Colon (tissue), 2 donors: Measurements from ENCODE around the gene CLIP2.
"Not testable (repeated sequence)": the region's sequence is repeated elsewhere in the genome, so short reads cannot be mapped to it uniquely, and the experiment has no call there.

Source experiments
- FAIRE-seq: peaks from 2 replicates; lab custom pipeline; 2012; peaks lifted over from hg19 to GRCh38; lab: Jason Lieb, UNC
- donor health status: control.
- donor health status: control.

CLIP2 gene

DNA sequence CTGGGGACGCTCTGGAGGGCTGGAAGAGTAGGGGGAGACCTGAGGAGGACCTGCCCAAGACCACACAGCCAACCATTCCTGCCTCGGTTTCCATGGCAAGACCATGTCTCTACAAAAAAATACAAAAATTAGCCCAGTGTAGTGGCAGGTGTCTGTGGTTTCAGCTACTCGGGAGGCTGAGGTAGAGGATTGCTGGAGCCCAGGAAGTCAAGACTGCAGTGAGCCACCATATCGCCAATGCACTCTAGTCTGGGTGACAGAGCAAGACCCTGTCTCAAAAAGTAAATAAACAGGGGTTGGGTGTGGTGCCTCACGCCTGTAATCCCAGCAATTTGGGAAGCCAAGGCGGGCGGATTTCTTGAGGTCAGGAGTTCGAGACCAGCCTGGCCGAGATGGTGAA is 48.7 kb downstream of the CLIP2 start:
- FAIRE-seq: no peak

DNA sequence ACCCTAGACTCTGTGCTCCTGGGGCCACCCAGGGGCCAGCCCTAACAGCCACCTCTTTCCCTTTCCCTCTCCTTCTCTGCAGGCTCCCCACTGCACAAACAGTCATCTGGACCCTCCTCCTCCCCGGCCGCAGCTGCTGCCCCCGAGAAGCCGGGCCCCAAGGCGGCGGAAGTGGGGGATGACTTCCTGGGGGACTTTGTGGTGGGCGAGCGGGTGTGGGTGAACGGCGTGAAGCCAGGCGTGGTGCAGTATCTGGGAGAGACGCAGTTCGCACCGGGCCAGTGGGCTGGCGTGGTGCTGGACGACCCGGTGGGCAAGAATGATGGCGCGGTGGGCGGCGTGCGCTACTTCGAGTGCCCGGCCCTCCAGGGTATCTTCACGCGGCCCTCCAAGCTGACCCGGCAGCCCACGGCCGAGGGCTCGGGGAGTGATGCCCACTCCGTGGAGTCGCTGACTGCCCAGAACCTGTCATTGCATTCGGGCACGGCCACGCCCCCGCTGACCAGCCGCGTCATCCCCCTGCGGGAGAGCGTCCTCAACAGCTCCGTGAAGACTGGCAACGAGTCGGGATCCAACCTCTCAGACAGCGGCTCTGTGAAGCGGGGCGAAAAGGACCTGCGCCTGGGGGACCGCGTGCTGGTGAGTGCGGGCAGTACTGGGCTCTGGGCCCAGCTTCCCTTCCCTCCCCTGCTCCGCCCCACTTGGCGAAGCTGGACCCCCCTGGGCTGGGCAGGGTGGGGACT is 49.3 kb downstream of the CLIP2 start:
- no peak for FAIRE-seq

DNA sequence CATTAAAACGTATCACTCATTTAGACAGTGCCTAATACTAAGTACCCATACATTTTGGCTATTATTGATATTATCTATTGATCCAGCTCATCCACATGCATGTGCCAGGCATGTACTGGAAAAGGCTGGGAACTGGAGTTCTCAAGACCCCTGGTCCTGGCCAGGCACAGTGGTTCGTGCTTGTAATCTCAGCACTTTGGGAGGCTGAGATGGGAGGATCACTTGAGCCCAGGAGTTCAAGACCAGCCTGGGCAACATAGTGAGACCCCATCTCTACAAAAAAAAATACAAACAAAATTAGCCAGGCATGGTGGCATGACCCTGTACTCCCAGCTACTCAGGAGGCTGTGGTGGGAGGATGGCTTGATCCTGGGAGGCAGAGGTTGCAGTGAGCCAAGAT is 50.4 kb downstream of the CLIP2 start:
- FAIRE-seq: not testable (repeated sequence)

DNA sequence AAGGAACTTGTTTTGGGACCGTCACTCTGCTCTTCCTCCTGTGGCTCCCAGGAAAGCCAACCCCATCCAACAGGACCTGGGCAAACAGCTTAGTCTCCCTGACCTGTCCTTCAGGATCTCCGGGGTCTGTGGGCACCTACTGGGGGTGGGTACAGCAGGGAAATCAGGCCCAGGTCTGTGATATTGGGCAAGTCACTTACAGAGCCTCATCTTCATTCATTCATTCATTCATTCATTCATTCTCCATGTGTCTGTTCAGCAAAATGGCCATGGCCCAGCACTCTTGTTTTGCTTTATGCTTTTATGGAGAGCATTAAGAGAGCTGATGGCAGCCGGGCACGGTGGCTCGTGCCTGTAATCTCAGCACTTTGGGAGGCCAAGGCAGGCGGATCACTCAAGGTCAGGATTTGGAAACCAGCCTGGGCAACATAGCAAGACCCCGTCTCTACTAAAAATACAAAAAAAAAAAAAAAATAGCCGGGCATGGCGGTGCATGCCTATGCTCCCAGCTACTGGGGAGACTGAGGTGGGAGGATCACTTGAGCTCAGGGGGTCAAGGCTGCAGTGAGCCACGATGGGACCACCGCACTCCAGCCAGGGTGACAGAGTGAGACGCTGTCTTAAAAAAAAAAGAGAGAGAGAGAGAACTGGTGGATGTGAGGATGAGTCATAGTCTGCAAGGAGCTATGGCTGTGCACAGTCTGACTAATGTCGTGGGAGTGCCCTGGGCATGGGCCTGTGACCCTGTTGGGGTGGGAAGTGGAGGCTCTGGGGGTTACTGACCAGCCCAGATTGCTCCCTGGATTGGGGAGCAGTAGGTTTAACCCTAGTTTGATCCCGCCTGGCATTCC is 54.3 kb downstream of the CLIP2 start:
- FAIRE-seq: no peak

DNA sequence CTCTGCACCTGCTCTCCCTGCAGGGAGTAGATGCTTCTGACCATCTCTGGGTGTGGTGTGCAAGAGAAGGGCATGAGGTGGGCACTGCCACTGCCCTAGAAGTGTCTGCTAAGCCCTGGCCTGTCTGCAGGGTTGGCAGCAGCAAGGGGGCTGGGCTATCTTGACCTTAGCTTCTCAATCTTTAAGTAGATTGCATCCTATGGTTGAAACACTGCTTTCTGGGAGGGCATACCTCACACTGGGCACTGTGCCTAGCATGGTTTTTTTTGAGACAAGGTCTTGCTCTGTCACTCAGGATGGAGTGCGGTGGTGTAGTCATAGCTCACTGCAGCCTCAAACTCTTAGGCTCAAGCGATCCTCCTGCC is 54.9 kb downstream of the CLIP2 start:
- no peak for FAIRE-seq

DNA sequence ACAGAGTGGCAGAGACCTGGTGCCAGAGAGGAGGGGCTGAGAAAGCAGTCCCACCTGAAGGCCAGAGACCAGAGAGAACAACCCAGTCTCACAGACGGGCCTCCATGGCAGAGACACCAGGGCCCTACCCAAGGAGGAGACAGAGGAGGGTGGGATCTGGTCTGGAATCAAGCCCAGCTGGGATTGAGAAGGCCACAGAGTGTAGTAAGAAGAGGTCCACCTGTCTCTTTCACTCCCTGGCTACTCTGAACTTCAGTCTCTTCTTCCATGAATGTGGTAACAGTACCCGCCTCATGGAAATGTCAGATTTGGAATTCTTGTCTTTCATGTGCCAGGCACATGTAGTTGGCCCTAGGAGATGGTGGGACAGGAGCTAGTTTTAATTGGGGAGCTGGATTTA is 55.6 kb downstream of the CLIP2 start:
- FAIRE-seq: no peak

DNA sequence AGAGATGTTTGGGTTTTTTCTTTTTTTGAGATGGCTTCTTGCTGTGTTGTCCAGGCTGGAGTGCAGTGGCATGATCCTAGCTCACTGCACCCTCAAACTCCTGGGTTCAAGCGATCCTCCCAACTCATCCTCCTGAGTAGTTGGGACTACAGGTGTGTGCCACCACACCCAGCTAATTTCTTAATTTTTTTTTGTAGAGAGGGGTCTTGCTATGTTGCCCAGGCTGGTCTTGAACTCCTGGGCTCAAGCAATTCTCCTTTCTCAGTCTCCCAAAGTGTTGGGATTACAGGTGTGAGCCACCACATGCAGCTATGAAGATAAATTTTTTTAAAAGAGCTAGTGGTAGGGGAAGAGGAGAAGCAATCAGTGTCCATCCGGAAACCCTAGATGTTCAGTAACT is 56.8 kb downstream of the CLIP2 start:
- FAIRE-seq: no peak

DNA sequence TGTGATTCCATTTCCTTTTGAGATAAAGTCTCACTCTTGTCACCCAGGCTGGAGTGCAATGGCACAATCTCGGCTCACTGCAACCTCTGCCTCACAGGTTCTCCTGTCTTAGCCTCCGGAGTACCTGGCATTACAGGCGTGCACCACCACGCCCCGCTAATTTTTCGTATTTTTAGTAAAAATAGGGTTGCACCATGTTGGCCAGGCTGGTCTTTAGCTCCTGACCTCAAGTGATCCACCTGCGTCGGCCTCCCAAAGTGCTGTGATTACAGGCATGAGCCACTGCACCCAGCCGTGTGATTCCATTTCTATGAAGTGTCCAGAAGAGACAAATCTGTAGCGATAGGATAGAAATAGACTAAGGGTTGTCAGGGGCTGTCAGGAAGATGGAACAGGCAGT is 60.4 kb downstream of the CLIP2 start:
- no peak for FAIRE-seq

DNA sequence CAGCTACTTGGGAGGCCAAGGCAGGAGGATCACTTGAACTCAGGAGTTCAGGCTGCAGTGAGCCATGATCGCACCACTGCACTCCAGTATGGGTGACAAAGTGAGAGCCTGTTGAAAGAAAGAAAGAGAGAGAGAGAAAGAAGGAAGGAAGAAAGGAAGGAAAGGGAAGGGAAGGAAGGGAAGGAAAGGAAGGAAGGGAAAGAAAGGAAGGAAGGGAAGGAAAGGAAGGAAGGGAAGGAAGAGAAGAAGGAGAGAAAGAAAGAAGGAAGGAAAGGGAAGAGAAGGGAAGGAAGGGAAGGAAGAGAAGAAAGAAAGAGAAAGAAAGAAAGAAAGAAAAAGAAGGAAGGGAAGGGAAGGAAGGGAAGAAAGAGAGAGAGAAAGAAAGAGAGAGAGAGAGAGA is 61.5 kb downstream of the CLIP2 start:
- no peak for FAIRE-seq

DNA sequence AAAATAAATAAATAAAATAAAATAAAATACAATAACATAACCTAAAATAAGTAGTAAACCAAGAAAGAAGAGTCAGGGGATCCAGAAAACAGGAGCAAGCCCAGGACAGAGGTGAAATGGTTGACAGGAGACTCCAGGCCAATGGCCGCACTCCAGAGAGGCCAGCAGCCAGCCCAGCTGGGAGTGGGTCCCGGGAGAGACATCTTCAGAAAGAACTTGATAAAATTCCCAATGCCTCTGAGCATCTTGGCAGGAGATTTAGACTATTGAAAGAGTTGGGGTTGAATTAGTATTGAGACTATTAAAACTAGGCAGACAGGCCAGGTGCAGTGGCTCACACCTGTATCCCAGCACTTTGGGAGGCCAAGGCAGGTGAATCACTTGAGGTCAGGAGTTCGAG is 62.6 kb downstream of the CLIP2 start:
- no peak for FAIRE-seq

DNA sequence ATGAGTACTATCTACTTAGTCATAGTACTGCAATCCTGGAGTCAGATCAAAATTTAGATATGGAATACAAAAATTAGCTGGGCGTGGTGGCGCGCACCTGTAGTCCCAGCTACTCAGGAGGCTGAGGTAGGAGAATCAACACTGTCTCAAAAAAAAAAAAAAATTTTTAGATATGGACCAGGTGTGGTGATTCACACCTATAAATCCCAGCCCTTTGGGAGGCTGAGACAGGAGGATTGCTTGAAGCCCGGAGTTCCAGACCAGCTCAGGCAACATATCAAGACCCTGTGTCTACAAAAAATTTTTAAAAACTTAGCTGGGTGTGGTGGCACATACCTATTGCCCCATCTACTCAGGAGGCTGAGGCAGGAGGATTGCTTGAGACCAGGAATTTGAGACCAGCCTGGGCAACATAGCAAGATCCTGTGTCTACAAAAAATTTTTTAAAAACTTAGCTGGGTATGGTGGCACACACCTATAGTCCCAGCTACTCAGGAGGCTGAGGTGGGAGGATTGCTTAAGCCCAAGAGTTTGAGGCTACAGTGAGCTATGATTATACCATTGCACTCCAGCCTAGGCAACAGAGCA is 63.4 kb downstream of the CLIP2 start:
- FAIRE-seq: not testable (repeated sequence)

DNA sequence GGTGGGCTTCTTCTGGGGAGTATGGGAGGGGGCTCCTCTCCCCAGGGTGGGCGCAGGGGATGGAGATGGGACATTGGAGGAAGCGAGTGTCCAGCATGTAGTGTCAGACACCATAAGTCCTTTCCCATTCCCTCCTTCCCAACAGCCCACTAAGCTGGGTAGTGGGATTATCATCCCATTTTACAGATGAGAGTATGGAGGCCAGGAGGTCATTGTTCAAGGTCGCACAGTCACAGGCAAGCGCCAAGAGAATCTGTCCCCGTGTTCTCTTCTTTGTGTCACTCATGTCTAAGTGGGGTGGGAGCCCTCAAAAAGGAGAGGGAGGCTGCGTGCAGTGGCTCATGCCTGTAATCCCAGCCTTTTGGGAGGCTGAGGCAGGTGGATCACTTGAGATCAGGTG is 64.8 kb downstream of the CLIP2 start:
- no peak for FAIRE-seq

DNA sequence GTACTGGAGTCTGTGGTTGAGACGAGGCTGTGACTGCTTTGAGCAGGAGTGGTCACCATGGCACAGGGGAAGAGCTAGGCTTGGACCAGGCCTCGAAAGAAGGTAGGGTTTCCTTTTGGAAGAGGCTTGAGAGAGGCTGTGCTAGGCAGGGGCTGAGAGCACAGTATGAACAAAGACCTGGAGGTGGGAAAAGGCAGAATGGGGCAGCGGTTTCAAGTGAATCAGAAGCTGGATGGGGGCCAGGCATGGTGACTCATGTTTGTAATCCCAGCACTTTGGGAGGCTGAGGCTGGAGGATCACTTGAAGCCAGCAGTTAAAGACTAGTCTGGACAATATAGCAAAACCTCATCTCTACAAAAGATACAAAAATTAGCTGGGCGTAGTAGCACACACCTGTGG is 65.9 kb downstream of the CLIP2 start:
- no peak for FAIRE-seq

DNA sequence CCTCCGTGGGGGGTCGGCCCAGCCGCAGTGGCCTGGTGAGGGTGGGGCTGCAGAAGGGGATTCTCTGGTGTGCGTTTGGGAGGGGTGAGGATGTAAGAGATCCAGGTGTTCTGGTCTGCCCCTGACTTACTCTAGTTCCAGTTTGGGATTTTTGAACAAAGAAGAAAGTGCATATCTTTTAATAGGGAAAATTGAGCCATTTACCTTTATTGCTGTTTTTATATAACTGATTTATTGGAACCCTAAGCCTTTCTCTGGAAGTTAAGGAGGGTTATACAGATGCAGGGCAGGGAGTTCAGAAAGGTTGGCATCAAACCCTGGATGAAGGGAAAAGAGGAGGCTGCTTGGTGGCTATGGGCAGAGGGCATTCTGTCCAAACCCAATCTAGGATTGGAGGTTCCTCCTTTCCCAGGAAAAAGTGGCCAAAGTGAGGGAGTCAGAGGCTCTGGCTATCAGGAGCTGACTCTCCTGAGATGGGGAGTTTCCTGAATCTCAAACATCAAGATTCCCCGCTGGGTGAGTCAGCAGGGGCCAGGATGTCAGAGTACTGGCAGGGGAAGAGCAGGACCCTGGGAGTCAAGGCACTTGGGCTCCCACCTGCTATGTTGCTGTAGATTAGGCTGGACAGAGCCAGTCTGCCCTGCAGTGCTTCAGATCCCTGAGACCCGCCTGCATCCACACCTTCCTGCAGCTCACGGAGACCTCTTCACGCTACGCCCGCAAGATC is 67.5 kb downstream of the CLIP2 start:
- no peak for FAIRE-seq

DNA sequence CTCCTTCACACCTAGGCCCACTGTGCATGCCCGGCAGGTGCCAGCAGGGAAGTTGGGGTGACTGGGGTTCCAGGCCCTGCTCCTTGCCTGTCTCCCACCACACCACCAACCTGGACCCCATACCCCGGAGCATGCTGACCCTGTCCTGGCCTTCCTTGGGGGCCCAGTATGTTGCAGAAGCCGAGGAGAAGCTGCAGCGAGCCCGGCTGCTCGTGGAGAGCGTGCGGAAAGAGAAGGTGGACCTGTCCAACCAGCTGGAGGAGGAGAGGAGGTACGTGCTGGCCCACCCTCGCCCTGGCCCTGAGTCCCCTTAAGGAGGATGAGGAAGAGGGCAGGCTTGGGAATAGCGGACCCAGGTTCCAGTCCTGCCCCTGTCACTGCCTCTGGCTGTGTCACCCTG is 70.8 kb downstream of the CLIP2 start:
- no peak for FAIRE-seq

DNA sequence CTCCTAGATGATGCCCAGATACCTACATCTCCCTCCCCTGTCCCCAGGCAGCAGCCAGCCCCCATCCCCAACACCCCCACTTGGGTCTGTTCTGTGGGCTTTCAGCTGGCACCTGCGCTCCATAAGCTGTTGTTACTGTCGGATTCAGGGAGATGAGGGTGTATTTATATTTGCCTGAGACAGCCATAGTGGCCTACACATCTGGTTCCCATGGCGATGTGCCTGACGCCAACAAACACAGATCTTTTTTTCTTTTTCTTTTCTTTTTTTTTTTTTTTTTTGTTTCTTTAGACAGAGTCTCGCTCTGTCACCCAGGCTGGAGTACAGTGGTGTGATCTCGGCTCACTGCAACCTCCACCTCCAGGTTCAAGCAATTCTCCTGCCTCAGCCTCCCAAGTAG is 73.1 kb downstream of the CLIP2 start:
- no peak for FAIRE-seq

DNA sequence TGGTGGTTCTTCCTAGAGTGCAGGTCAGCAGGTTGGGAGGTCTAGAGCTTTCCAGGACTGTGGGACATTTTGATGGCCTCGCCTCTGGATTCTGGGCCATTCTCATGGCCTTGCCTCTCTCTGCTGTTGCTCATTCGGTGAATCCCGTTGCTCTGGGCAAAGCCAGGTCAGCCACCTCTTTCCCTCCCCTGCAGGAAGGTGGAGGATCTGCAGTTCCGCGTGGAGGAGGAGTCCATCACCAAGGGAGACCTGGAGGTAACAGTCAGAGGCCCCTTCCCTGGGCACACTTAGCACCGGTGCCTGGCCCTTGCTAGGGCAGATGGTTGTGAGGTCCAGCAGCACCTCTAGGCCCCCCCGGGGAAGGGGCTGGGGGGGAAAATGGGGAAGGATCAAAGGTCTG is 74.9 kb downstream of the CLIP2 start:
- no peak for FAIRE-seq

DNA sequence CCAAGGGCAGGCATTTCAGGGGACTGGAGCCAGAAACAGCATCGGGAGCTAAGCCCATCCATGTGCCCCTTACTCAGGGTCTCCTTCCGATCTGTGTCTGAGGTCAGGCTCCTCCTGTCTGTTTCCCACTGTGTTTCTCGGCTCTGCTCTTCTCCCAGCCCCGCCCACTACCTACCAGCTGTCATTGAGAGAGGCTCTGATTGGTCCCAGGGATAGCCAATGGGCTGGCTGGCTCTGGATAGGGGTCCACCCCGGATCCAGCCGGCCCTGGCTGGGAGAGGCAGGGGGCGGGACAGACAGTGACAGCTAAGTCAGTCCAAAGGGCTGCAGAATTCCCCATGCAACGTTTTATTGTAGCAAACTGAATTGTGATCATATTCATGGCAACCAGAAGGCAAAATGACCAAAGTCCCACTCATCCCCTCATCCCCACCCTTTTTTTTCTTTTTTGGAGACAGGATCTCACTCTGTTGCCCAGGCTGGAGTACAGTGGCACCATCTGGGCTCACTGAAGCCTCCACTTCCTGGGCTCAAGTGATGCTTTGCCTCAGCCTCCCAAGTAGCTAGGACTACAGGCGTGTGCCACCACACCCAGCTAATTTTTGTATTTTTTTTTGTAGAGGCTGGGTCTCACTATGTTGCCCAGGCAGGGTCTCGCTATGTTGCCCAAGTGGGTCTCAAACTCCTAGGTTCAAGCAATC is 76.3 kb downstream of the CLIP2 start:
- FAIRE-seq: no peak

DNA sequence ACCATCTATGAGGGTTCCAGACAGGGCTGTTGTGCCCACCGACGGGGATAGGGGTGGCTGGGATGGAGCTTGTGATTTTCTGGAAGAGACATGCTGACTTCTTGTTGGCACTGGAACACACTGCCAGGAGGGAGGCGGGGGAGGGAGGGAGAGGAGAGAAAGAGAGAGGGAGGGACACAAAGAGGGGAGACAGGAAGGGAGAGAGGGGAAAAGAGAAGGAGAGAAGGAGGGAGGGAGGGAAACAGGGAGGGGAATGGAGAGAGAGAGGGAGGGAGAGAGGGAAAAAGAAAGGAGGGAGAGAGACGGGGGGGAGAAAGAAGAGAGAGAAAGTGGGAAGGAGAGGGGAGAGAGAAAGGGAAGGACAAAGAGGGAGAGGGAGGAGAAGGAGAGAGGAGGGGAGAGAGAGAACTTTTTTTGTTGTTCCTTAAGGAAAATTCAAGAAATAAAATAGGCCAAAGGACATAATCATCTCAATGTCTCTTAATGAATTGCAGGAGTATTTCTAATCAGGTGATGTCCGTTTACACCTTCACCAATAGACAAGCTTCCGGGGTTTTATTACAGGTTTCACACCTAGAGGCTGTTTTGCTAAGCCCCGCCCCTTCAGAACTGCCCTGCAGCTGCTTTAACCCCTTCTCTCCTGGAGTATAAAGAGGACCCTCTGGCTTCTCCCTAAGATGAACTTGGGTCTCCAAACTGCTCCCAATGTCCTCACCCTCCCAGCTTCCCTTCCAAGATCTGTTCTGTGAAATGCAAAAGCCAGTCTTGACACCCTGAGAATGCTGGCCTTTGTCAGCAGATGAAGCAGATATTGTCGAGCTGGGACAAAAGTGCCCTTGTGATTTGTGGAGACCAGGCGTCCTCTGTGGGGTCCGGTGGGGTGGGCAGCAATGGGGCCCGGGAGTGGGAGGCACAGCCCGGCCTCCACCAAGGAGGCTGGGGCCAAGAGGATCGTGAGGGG is 82.5 kb downstream of the CLIP2 start:
- FAIRE-seq: no peak

DNA sequence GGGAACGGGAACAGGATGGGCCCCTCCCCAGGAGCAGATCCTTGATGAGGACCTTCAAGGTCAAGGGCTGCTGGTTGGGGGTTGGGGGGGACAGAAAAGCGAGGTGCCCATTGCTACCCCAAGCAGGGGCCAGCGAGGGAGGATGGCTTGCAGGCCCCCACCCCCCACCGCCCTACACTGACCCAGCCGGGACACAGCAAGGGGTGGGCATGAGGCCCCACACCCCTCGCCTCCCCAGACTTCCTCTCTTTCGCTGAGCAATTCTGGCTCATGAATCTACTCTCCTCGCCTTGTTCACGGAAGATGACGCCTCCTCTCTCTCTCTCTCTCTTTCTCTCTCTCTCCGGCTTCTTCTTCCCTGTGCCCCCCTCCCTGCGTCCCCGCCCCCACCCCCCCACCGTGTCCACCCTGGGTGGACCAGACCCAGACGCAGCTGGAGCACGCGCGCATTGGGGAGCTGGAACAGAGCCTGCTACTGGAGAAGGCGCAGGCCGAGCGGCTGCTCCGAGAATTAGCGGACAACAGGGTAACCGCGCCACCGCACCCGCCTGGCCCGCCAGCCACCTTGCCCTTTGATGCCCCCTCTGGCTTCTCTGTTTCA is 83.4 kb downstream of the CLIP2 start:
- FAIRE-seq: no peak

DNA sequence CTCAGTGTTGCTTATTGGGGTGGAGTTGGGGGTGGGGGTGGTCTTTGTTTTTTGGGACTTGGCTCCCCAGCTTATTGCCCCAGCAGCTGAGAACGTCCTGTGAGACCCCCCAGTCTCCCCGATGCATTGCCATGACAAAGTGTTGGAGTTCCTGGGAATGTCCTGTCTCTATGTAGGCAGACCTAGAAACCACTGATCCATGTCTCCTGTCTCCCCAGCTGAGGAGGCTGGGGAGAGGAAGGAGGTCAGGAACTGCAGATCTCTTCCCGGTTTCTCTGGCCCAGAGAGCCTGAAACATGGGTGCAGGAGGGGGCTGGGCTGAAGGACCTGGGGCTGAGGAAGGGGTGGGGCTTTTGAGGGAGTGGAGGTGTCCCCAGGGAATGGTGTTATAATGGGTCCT is 84.3 kb downstream of the CLIP2 start:
- no peak for FAIRE-seq
